Prostate gland (tissue), 2 donors: Measurements from ENCODE around the gene LRFN3. TPM values are rescaled to one million over a fixed set of nuclear protein-coding genes. Genes with fewer than 3 reads are reported as not detected.
A peak's percentile ranks its signal among the peaks of the same experiment; 100 is the strongest.

ENCODE experiments used
- DNase-seq: peaks from one replicate; pipeline ENCODE4 v3.0.0-alpha.2; 2019; ENCODE audit warnings: low spot score
- H3K27ac ChIP-seq, 2 donors: fragments of 200-600 bp; sonication (generic); 2 replicates each; pipeline ENCODE4 v1.5.1; 2017 to 2019
- H3K27me3 ChIP-seq: fragments of 200-600 bp; sonication (generic); replicated peaks from 2 replicates; pipeline ENCODE4 v1.5.1; 2019; ENCODE audit not compliant: insufficient read depth
- H3K36me3 ChIP-seq, 2 donors: fragments of 200-600 bp; sonication (generic); 1 replicate in 1 of 2; 2 replicates in 1 of 2; pipeline versions ENCODE4 v1.5.1 to v1.8.1; 2017 to 2019
- H3K4me1 ChIP-seq: fragments of 200-600 bp; sonication (generic); replicated peaks from 2 replicates; pipeline ENCODE4 v1.5.1; 2019
- H3K4me3 ChIP-seq, 2 donors: fragments of 200-600 bp; sonication (generic); 2 replicates each; pipeline ENCODE4 v1.5.1; 2017 to 2019
- H3K9me3 ChIP-seq: fragments of 200-600 bp; sonication (generic); 2 replicates; pipeline ENCODE4 v1.5.1; 2017
- POLR2A ChIP-seq: fragments of 450-650 bp; IDR thresholded peaks from one replicate; pipeline ENCODE4 v1.6.1; 2016; ENCODE audit warnings: antibody characterized with exemption, mild to moderate bottlenecking
- POLR2AphosphoS5 ChIP-seq: sonication (generic); formaldehyde crosslinking; IDR thresholded peaks from one replicate; pipeline ENCODE4 v1.6.1; 2017; ENCODE audit warnings: antibody characterized with exemption
- WGBS: methylation state at CpG from one replicate; pipeline ENCODE4 v1.1.5; 2018; 5-methylcytosine and 5-hydroxymethylcytosine counted together
- intact Hi-C: fragments of 100-400 bp; cut with DNase I; formaldehyde crosslinking; loops from one replicate; pipeline ENCODE4 v1.14.2; 2022
- total RNA-seq, 2 donors: library from RNA; depleted of rRNA; stranded (reverse); fragments of >200 nt; gene quantifications; one replicate each; pipeline ENCODE4 v1.1.0, GENCODE V29; 2016
- TF ChIP-seq, protein P1 (sequence below), 4 experiments: fragments of 200-600 bp in 2 of 4; fragments of 450-650 bp in 2 of 4; sonication (generic) in 2 of 4; IDR thresholded peaks; 1 replicate in 3 of 4; 2 replicates in 1 of 4; pipeline ENCODE4 v1.5.1; 2016 to 2019; ENCODE audit warnings: antibody characterized with exemption in 4 of 4, mild to moderate bottlenecking in 2 of 4, moderate library complexity in 2 of 4

LRFN3 gene
- total RNA-seq, 2 donors from 2014 or later = 21.7 to 32.3 TPM

DNA sequence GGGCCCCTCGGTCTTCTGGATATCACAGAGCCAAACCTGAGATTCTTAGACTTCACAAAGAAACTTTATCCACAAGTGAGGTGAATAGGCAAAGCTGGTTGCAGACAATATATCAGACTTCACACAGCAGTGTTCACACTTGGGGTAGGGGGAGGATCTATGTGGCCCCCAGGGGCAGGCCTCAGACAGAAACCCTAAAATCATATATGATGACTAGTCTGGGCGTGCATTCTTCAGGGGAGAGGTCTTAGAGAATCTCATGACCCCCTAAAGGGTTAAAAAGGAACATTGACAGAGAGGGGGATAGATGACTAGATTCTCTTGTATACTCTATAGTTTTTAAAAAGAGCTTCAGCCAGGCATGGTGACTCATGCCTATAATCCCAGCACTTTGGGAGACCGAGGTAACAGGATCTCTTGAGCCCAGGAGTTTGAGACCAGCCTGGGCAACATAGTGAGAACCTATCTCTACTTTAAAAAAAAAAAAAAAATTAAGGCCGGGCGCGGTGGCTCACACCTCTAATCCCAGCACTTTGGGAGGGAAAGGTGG, 30.9 kb upstream of the LRFN3 start:
- no peaks in the 10 kb centered on the region for H3K27me3 ChIP-seq
- TF ChIP-seq POLR2AphosphoS5 (no peak), POLR2A (no peak)
- TF ChIP-seq, protein P1, sequence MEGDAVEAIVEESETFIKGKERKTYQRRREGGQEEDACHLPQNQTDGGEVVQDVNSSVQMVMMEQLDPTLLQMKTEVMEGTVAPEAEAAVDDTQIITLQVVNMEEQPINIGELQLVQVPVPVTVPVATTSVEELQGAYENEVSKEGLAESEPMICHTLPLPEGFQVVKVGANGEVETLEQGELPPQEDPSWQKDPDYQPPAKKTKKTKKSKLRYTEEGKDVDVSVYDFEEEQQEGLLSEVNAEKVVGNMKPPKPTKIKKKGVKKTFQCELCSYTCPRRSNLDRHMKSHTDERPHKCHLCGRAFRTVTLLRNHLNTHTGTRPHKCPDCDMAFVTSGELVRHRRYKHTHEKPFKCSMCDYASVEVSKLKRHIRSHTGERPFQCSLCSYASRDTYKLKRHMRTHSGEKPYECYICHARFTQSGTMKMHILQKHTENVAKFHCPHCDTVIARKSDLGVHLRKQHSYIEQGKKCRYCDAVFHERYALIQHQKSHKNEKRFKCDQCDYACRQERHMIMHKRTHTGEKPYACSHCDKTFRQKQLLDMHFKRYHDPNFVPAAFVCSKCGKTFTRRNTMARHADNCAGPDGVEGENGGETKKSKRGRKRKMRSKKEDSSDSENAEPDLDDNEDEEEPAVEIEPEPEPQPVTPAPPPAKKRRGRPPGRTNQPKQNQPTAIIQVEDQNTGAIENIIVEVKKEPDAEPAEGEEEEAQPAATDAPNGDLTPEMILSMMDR (IDR thresholded peaks at IDR 0.05) = no peak
- 70% methylated on average over 6 of the region's 6 CpGs for WGBS

GRCh38 chr19:35907377-35907745, 28.8 kb upstream of the LRFN3 start:
- Histone ChIP-seq H3K4me3 (no peak overlapping the region), H3K27me3 (no peaks in the 10 kb centered on the region), H3K27ac (no peak overlapping the region), H3K36me3 (no peaks in the 10 kb centered on the region), H3K4me1 (no peaks in the 10 kb centered on the region), H3K9me3 (no peaks in the 10 kb centered on the region)
- no peak for DNase-seq
- intact Hi-C loops = no loop called here
- WGBS = 48% methylated on average over 12 of the region's 12 CpGs
- no peak for TF ChIP-seq POLR2AphosphoS5
- no peak for TF ChIP-seq POLR2A
- TF ChIP-seq, protein P1 (IDR thresholded peaks at IDR 0.05) = no peak

More for the DNA sequence above, 30.9 kb upstream of the LRFN3 start:
- Histone ChIP-seq H3K36me3 (no peaks in the 10 kb centered on the region), H3K4me1 (no peaks in the 10 kb centered on the region), H3K4me3 (no peak overlapping the region), H3K9me3 (no peaks in the 10 kb centered on the region), H3K27ac (no peak overlapping the region)
- intact Hi-C loops = no loop called here
- DNase-seq = no peak

DNA sequence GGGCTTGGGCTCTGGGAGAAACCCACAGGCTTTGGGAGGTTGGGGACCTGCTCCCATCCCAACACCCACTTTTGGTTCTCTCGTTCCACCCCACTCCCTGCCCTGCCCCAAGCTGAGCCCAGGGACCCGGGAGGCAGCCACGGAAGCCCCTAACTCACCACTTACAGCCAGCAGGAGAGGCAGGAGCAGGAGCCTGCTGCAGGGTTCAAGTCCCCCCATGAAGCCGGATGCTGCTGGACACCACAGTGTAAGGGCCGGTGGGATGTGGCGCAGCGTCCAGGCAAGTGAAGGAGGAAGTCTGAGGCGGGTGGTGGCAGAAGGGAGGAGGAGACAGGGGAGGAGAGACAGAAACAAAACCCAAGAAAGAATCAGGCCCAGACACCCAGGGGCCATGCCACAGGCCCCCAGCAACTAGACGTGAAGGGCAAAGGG, 28.1 kb upstream of the LRFN3 start, which contains the start of gene TYROBP:
Gene TYROBP (minus strand): TSS at position 286 of the 432 bp plus-strand sequence. CDS start 67 bp downstream, at position 219.
- H3K9me3 ChIP-seq = no peaks in the 10 kb centered on the region
- WGBS = 64% methylated on average over 9 of the region's 9 CpGs
- intact Hi-C loops = no loop called here
- TF ChIP-seq POLR2AphosphoS5 (no peak), POLR2A (no peak)
- TF ChIP-seq, protein P1 (IDR thresholded peaks at IDR 0.05) = no peak
- H3K27me3 ChIP-seq = no peaks in the 10 kb centered on the region
- H3K4me1 ChIP-seq = no peaks in the 10 kb centered on the region
- H3K36me3 ChIP-seq = no peaks in the 10 kb centered on the region
- no peak within 1 kb of the TSS for H3K4me3 ChIP-seq
- H3K27ac ChIP-seq = no peak within 1 kb of the TSS
- no peak for DNase-seq

DNA sequence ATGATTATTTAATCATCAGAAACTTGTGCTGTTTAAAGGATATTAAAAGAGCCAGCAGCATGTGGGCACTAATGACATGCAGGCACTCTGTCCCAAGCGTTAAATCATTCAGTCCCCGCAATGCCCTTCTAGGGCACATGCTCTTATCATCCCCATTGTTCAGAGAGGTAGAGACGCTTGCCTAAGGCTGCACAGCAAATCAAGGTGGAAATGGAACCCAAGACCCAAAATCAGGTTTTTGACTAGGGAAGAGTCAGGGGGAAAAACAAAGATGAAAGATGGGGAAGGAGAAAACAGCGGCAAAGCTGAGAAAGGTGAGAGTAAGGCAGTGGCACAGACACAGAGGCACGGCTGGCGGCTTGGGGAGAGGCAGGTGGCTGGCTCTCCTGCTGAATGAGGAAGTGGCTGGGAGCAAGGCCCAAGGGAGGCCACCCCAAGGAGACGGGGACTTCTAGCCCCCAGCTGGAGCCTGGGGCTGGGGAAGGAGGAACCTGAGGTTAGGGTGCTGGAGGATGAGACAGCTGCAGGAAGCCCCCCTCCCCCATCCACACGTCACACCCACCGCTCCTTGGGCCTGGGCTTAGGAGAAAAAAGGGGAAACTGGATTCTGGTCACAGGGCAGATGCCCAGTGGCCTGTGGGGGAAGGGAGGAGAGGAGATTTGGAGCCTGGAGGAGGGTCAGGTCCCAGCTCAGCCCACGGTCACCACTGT, 27.0 kb upstream of the LRFN3 start:
- no peak overlapping the region for H3K4me3 ChIP-seq
- no peak for DNase-seq
- intact Hi-C loops = no loop called here

More for the DNA sequence above, 27.0 kb upstream of the LRFN3 start:
- Histone ChIP-seq H3K9me3 (no peaks in the 10 kb centered on the region), H3K4me1 (no peaks in the 10 kb centered on the region), H3K27ac (no peak overlapping the region), H3K27me3 (no peaks in the 10 kb centered on the region), H3K36me3 (no peaks in the 10 kb centered on the region)
- WGBS = 72% methylated on average over 10 of the region's 10 CpGs
- TF ChIP-seq POLR2AphosphoS5 (no peak), POLR2A (peak; percentile 14)
- TF ChIP-seq, protein P1 (IDR thresholded peaks at IDR 0.05) = no peak
